GM23338 (cell line): ENCODE results near the gene MAGI1. TPM values are rescaled to one million over a fixed set of nuclear protein-coding genes. Genes with fewer than 3 reads are reported as not detected.

Source experiments
- ATAC-seq: fragments of 200-7000 bp; cut with Tn5 transposase; 3 replicates; pipeline ENCODE4 v1.9.1; 2020
- DNase-seq: peaks from one replicate; pipeline ENCODE4 v3.0.0-alpha.2; 2015; ENCODE audit warnings: low spot score
- H2AFZ ChIP-seq: fragments of 200-600 bp; sonication (generic); 2 replicates; pipeline ENCODE4 v1.8.0; 2016; ENCODE audit warnings: antibody characterized with exemption, mild to moderate bottlenecking, moderate library complexity
- H3F3A ChIP-seq: fragments of 200-600 bp; sonication (generic); replicated peaks from 2 replicates; pipeline ENCODE4 v1.8.0; 2017; ENCODE audit warnings: antibody characterized with exemption, mixed run types, low read depth
- H3K27ac ChIP-seq: fragments of 200-600 bp; sonication (generic); 2 replicates; pipeline ENCODE4 v1.6.1; 2016; ENCODE audit warnings: low read depth
- H3K27me3 ChIP-seq: fragments of 200-600 bp; sonication (generic); 2 replicates; pipeline ENCODE4 v1.8.0; 2016; ENCODE audit warnings: mild to moderate bottlenecking, mixed run types, moderate library complexity; ENCODE audit not compliant: insufficient read depth
- H3K36me3 ChIP-seq: fragments of 200-600 bp; sonication (generic); 2 replicates; pipeline ENCODE4 v1.8.0; 2016; ENCODE audit warnings: mild to moderate bottlenecking; ENCODE audit not compliant: insufficient read depth
- H3K4me1 ChIP-seq: fragments of 200-600 bp; sonication (generic); 2 replicates; pipeline ENCODE4 v1.8.0; 2016; ENCODE audit warnings: mild to moderate bottlenecking, moderate library complexity; ENCODE audit not compliant: insufficient read depth
- H3K4me2 ChIP-seq: fragments of 200-600 bp; sonication (generic); 2 replicates; pipeline ENCODE4 v1.7.1; 2017; ENCODE audit warnings: mixed run types
- H3K4me3 ChIP-seq: fragments of 200-600 bp; sonication (generic); 2 replicates; pipeline ENCODE4 v1.6.1; 2016; ENCODE audit warnings: mixed run types
- H3K79me2 ChIP-seq: fragments of 200-600 bp; sonication (generic); replicated peaks from 2 replicates; pipeline ENCODE4 v1.8.0; 2017; ENCODE audit warnings: mild to moderate bottlenecking; ENCODE audit not compliant: insufficient read depth
- H3K9me2 ChIP-seq: fragments of 200-600 bp; sonication (generic); 2 replicates; pipeline ENCODE4 v1.8.0; 2017; ENCODE audit not compliant: insufficient read depth
- H4K20me1 ChIP-seq: fragments of 200-600 bp; sonication (generic); replicated peaks from 2 replicates; pipeline ENCODE4 v1.8.0; 2017; ENCODE audit warnings: mild to moderate bottlenecking; ENCODE audit not compliant: insufficient read depth
- H3K27ac Mint-ChIP-seq: 2 replicates; pipeline ENCODE4 v1.8.0; 2020; ENCODE audit warnings: inconsistent platforms, mild to moderate bottlenecking, moderate library complexity, mixed read lengths
- H3K27me3 Mint-ChIP-seq: 3 replicates; pipeline ENCODE4 v1.8.0; 2022; ENCODE audit warnings: low read depth, mild to moderate bottlenecking, moderate library complexity, mixed read lengths, inconsistent platforms; ENCODE audit not compliant: insufficient read depth, poor library complexity
- H3K36me3 Mint-ChIP-seq: 3 replicates; pipeline ENCODE4 v1.8.0; 2021; ENCODE audit warnings: low read depth, mild to moderate bottlenecking, inconsistent platforms, moderate library complexity, mixed read lengths
- H3K4me1 Mint-ChIP-seq: 3 replicates; pipeline ENCODE4 v1.8.0; 2020; ENCODE audit warnings: mild to moderate bottlenecking, inconsistent platforms, mixed read lengths
- H3K4me3 Mint-ChIP-seq: 3 replicates; pipeline ENCODE4 v1.8.0; 2021; ENCODE audit warnings: moderate library complexity, mild to moderate bottlenecking, inconsistent platforms, mixed read lengths
- H3K9me3 Mint-ChIP-seq: 3 replicates; pipeline ENCODE4 v1.8.0; 2020; ENCODE audit warnings: moderate library complexity, mild to moderate bottlenecking, inconsistent platforms, mixed read lengths
- CREB1 ChIP-seq: fragments of 250-450 bp; sonication (Bioruptor Pico); IDR thresholded peaks from 2 replicates; pipeline ENCODE4 v1.5.0; 2020; ENCODE audit warnings: low read depth, mild to moderate bottlenecking, moderate library complexity
- EZH2 ChIP-seq: fragments of 200-600 bp; sonication (generic); IDR thresholded peaks from one replicate; pipeline ENCODE4 v1.8.0; 2017; ENCODE audit warnings: antibody characterized with exemption, mild to moderate bottlenecking, low read depth; ENCODE audit not compliant: unreplicated experiment
- EZH2phosphoT487 ChIP-seq: fragments of 200-600 bp; sonication (generic); IDR thresholded peaks from one replicate; pipeline ENCODE4 v1.8.1; 2018; ENCODE audit warnings: antibody characterized with exemption; ENCODE audit not compliant: unreplicated experiment
- JUNB ChIP-seq: IDR thresholded peaks from one replicate; pipeline ENCODE4 v1.6.1; 2016; ENCODE audit warnings: antibody characterized with exemption; ENCODE audit not compliant: unreplicated experiment
- NANOG ChIP-seq: IDR thresholded peaks from 2 replicates; pipeline ENCODE4 v1.6.1; 2016; ENCODE audit warnings: antibody characterized with exemption, borderline replicate concordance
- POLR2AphosphoS5 ChIP-seq: IDR thresholded peaks from 2 replicates; pipeline ENCODE4 v1.6.1; 2016; ENCODE audit warnings: antibody characterized with exemption, low read depth
- STAT1 ChIP-seq: IDR thresholded peaks from one replicate; pipeline ENCODE4 v1.6.1; 2016; ENCODE audit warnings: antibody characterized with exemption; ENCODE audit not compliant: unreplicated experiment
- ZNF114 ChIP-seq: fragments of 250-450 bp; sonication (Bioruptor Pico); IDR thresholded peaks from 2 replicates; pipeline ENCODE4 v1.5.0; 2020; ENCODE audit warnings: mild to moderate bottlenecking, moderate library complexity
- ZNF331 ChIP-seq: fragments of 250-450 bp; sonication (Bioruptor Pico); IDR thresholded peaks from 2 replicates; pipeline ENCODE4 v1.5.0; 2020; ENCODE audit warnings: low read depth, mild to moderate bottlenecking, moderate library complexity
- polyA plus RNA-seq: library from polyadenylated mRNA; unstranded; fragments of >200 nt; fragmentation: Nextera tagmentation; extraction: Ambion mirVana; gene quantifications from 2 replicates; pipeline ENCODE4 v1.2.1, GENCODE V29; 2016
- total RNA-seq: library from RNA; depleted of rRNA; stranded (reverse); fragments of >200 nt; shearing (Covaris generic); gene quantifications from 2 replicates; pipeline ENCODE4 v1.2.3, GENCODE V29; 2014
- TF ChIP-seq, protein P1 (sequence below): IDR thresholded peaks from one replicate; pipeline ENCODE4 v1.6.1; 2018; ENCODE audit warnings: antibody characterized with exemption; ENCODE audit not compliant: unreplicated experiment
- TF ChIP-seq, protein P2 (sequence below): fragments of 250-450 bp; sonication (Bioruptor Pico); IDR thresholded peaks from 2 replicates; pipeline ENCODE4 v1.5.0; 2020; ENCODE audit warnings: mild to moderate bottlenecking, moderate library complexity
- TF ChIP-seq, protein P3 (sequence below), 2 experiments: fragments of 200-600 bp in 1 of 2; sonication (generic) in 1 of 2; conservative IDR thresholded peaks; 2 replicates each; pipeline versions ENCODE4 v1.5.1 to v1.6.1; 2016 to 2017; ENCODE audit warnings: antibody characterized with exemption in 2 of 2, low read depth in 2 of 2, mild to moderate bottlenecking in 2 of 2, moderate library complexity in 1 of 2
- TF ChIP-seq, protein P4 (sequence below): IDR thresholded peaks from 2 replicates; pipeline ENCODE4 v1.6.1; 2016; ENCODE audit warnings: antibody characterized with exemption

MAGI1 gene
- total and polyA plus RNA-seq, 2 experiments from 2014 or later: 27.4 to 71.2 TPM

DNA sequence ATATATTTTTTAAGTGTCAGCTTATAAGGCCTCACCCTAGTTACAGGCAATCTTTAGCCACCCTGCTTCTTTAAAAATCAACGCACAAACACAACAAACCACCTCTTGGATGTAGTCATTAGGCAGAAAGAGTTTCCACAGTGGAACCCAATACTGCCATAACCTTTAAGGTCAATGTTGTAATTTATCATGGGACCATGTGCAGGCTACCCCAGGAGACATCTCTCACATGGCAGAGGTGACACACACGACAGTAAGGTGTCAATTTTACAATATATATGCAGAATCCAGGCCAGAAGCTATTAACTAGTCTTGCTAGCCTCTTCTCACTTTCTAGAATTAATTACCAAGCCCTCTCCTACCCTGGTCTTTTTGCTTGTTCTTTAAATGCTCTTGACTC is 336.5 kb downstream of the MAGI1 start:
- H3K9me2 ChIP-seq: 0 out of 2 replicates have a peak, but pooled peaks cover 7% of the 10 kb centered on the region
- Mint-ChIP-seq H3K9me3 (peaks cover 3% of the 10 kb centered on the region; the same call in 2 of the 3 replicates), H3K27ac (no peak overlapping the region), H3K36me3 (peaks cover 3% of the 10 kb centered on the region; the same call in 2 of the 3 replicates), H3K27me3 (no peaks in the 10 kb centered on the region), H3K4me1 (peaks cover 6% of the 10 kb centered on the region), H3K4me3 (no peak overlapping the region)
- ATAC-seq: no peak
- H3F3A ChIP-seq: no peaks in the 10 kb centered on the region
- H3K4me1 ChIP-seq: no peaks in the 10 kb centered on the region
- H3K27ac ChIP-seq: no peak overlapping the region
- no peaks in the 10 kb centered on the region for H3K36me3 ChIP-seq
- no peak for DNase-seq
- H4K20me1 ChIP-seq: no peaks in the 10 kb centered on the region
- no peak overlapping the region for H3K4me3 ChIP-seq
- H3K27me3 ChIP-seq: no peaks in the 10 kb centered on the region
- H3K79me2 ChIP-seq: peaks cover 4% of the 10 kb centered on the region; the same call in 1 of the 2 replicates
- TF ChIP-seq STAT1 (no peak), ZNF331 (no peak), JUNB (no peak), ZNF114 (CRISPR knock-in tag) (no peak), NANOG (no peak), EZH2phosphoT487 (no peak), CREB1 (no peak), POLR2AphosphoS5 (no peak), EZH2 (no peak)
- TF ChIP-seq, protein P1, sequence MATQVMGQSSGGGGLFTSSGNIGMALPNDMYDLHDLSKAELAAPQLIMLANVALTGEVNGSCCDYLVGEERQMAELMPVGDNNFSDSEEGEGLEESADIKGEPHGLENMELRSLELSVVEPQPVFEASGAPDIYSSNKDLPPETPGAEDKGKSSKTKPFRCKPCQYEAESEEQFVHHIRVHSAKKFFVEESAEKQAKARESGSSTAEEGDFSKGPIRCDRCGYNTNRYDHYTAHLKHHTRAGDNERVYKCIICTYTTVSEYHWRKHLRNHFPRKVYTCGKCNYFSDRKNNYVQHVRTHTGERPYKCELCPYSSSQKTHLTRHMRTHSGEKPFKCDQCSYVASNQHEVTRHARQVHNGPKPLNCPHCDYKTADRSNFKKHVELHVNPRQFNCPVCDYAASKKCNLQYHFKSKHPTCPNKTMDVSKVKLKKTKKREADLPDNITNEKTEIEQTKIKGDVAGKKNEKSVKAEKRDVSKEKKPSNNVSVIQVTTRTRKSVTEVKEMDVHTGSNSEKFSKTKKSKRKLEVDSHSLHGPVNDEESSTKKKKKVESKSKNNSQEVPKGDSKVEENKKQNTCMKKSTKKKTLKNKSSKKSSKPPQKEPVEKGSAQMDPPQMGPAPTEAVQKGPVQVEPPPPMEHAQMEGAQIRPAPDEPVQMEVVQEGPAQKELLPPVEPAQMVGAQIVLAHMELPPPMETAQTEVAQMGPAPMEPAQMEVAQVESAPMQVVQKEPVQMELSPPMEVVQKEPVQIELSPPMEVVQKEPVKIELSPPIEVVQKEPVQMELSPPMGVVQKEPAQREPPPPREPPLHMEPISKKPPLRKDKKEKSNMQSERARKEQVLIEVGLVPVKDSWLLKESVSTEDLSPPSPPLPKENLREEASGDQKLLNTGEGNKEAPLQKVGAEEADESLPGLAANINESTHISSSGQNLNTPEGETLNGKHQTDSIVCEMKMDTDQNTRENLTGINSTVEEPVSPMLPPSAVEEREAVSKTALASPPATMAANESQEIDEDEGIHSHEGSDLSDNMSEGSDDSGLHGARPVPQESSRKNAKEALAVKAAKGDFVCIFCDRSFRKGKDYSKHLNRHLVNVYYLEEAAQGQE: no peak
- TF ChIP-seq, protein P2, sequence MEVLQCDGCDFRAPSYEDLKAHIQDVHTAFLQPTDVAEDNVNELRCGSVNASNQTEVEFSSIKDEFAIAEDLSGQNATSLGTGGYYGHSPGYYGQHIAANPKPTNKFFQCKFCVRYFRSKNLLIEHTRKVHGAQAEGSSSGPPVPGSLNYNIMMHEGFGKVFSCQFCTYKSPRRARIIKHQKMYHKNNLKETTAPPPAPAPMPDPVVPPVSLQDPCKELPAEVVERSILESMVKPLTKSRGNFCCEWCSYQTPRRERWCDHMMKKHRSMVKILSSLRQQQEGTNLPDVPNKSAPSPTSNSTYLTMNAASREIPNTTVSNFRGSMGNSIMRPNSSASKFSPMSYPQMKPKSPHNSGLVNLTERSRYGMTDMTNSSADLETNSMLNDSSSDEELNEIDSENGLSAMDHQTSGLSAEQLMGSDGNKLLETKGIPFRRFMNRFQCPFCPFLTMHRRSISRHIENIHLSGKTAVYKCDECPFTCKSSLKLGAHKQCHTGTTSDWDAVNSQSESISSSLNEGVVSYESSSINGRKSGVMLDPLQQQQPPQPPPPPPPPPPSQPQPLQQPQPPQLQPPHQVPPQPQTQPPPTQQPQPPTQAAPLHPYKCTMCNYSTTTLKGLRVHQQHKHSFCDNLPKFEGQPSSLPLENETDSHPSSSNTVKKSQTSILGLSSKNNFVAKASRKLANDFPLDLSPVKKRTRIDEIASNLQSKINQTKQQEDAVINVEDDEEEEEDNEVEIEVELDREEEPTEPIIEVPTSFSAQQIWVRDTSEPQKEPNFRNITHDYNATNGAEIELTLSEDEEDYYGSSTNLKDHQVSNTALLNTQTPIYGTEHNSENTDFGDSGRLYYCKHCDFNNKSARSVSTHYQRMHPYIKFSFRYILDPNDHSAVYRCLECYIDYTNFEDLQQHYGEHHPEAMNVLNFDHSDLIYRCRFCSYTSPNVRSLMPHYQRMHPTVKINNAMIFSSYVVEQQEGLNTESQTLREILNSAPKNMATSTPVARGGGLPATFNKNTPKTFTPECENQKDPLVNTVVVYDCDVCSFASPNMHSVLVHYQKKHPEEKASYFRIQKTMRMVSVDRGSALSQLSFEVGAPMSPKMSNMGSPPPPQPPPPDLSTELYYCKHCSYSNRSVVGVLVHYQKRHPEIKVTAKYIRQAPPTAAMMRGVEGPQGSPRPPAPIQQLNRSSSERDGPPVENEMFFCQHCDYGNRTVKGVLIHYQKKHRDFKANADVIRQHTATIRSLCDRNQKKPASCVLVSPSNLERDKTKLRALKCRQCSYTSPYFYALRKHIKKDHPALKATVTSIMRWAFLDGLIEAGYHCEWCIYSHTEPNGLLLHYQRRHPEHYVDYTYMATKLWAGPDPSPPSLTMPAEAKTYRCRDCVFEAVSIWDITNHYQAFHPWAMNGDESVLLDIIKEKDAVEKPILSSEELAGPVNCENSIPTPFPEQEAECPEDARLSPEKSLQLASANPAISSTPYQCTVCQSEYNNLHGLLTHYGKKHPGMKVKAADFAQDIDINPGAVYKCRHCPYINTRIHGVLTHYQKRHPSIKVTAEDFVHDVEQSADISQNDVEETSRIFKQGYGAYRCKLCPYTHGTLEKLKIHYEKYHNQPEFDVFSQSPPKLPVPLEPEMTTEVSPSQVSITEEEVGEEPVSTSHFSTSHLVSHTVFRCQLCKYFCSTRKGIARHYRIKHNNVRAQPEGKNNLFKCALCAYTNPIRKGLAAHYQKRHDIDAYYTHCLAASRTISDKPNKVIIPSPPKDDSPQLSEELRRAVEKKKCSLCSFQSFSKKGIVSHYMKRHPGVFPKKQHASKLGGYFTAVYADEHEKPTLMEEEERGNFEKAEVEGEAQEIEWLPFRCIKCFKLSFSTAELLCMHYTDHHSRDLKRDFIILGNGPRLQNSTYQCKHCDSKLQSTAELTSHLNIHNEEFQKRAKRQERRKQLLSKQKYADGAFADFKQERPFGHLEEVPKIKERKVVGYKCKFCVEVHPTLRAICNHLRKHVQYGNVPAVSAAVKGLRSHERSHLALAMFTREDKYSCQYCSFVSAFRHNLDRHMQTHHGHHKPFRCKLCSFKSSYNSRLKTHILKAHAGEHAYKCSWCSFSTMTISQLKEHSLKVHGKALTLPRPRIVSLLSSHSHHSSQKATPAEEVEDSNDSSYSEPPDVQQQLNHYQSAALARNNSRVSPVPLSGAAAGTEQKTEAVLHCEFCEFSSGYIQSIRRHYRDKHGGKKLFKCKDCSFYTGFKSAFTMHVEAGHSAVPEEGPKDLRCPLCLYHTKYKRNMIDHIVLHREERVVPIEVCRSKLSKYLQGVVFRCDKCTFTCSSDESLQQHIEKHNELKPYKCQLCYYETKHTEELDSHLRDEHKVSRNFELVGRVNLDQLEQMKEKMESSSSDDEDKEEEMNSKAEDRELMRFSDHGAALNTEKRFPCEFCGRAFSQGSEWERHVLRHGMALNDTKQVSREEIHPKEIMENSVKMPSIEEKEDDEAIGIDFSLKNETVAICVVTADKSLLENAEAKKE (CRISPR knock-in tag): no peak
- TF ChIP-seq, protein P3, sequence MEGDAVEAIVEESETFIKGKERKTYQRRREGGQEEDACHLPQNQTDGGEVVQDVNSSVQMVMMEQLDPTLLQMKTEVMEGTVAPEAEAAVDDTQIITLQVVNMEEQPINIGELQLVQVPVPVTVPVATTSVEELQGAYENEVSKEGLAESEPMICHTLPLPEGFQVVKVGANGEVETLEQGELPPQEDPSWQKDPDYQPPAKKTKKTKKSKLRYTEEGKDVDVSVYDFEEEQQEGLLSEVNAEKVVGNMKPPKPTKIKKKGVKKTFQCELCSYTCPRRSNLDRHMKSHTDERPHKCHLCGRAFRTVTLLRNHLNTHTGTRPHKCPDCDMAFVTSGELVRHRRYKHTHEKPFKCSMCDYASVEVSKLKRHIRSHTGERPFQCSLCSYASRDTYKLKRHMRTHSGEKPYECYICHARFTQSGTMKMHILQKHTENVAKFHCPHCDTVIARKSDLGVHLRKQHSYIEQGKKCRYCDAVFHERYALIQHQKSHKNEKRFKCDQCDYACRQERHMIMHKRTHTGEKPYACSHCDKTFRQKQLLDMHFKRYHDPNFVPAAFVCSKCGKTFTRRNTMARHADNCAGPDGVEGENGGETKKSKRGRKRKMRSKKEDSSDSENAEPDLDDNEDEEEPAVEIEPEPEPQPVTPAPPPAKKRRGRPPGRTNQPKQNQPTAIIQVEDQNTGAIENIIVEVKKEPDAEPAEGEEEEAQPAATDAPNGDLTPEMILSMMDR (conservative IDR thresholded peaks at IDR 0.05; ENCODE audit: low read depth in 2 of 2): no peak
- TF ChIP-seq, protein P4, sequence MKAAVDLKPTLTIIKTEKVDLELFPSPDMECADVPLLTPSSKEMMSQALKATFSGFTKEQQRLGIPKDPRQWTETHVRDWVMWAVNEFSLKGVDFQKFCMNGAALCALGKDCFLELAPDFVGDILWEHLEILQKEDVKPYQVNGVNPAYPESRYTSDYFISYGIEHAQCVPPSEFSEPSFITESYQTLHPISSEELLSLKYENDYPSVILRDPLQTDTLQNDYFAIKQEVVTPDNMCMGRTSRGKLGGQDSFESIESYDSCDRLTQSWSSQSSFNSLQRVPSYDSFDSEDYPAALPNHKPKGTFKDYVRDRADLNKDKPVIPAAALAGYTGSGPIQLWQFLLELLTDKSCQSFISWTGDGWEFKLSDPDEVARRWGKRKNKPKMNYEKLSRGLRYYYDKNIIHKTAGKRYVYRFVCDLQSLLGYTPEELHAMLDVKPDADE: no peak
- H3K4me2 ChIP-seq: no peak overlapping the region
- no peak overlapping the region for H2AFZ ChIP-seq
